Fibroblast of lung (primary cell): ENCODE data around the gene GHR. TPM values are rescaled to one million over a fixed set of nuclear protein-coding genes. Genes with fewer than 3 reads are reported as not detected.
A peak's percentile ranks its signal among the peaks of the same experiment; 100 is the strongest.

ENCODE experiments used
- DNase-seq, 2 donors: peaks; one replicate each; pipeline versions ENCODE4 v3.0.0 to v3.0.0-alpha.2; 2010; ENCODE audit warnings: low read depth in 2 of 2
- H2AFZ ChIP-seq: 2 replicates; pipeline ENCODE4 v1.5.1; 2012; ENCODE audit warnings: low read length, control low read depth, inconsistent platforms
- H3K27ac ChIP-seq: 2 replicates; pipeline ENCODE4 v1.5.1; 2011; ENCODE audit warnings: low read length, control low read depth; ENCODE audit not compliant: insufficient read depth
- H3K27me3 ChIP-seq: 2 replicates; pipeline ENCODE4 v1.5.1; 2011; ENCODE audit warnings: mild to moderate bottlenecking, low read length; ENCODE audit not compliant: control insufficient read depth, insufficient read depth
- H3K36me3 ChIP-seq: 2 replicates; pipeline ENCODE4 v1.5.1; 2011; ENCODE audit warnings: low read length; ENCODE audit not compliant: control insufficient read depth, insufficient read depth
- H3K4me1 ChIP-seq: 2 replicates; pipeline ENCODE4 v1.5.1; 2011; ENCODE audit warnings: low read length; ENCODE audit not compliant: control insufficient read depth, insufficient read depth; ENCODE audit errors: extremely low read depth
- H3K4me2 ChIP-seq: 2 replicates; pipeline ENCODE4 v1.5.1; 2011; ENCODE audit warnings: low read length, control low read depth; ENCODE audit not compliant: insufficient read depth; ENCODE audit errors: extremely low read depth
- H3K4me3 ChIP-seq, 4 experiments: fragments of 200-600 bp in 1 of 4; sonication (generic) in 1 of 4; replicated peaks in 1 of 4; 2 replicates each; pipeline ENCODE4 v1.5.1; 2011 to 2016; ENCODE audit warnings: low read length in 4 of 4, low read depth in 3 of 4, mild to moderate bottlenecking in 3 of 4, control low read depth in 2 of 4, inconsistent platforms in 1 of 4, mixed read lengths in 1 of 4; ENCODE audit not compliant: insufficient read depth in 1 of 4; ENCODE audit errors: control extremely low read depth in 1 of 4
- H3K79me2 ChIP-seq: 2 replicates; pipeline ENCODE4 v1.5.1; 2012; ENCODE audit warnings: mild to moderate bottlenecking, low read length, inconsistent platforms; ENCODE audit not compliant: control insufficient read depth, insufficient read depth
- H3K9ac ChIP-seq: 2 replicates; pipeline ENCODE4 v1.5.1; 2011; ENCODE audit warnings: mild to moderate bottlenecking, low read length, control low read depth; ENCODE audit not compliant: insufficient read depth
- H3K9me3 ChIP-seq: 2 replicates; pipeline ENCODE4 v1.5.1; 2012; ENCODE audit warnings: low read depth, low read length; ENCODE audit not compliant: control insufficient read depth, insufficient read depth
- H4K20me1 ChIP-seq: 2 replicates; pipeline ENCODE4 v1.5.1; 2011; ENCODE audit warnings: low read length; ENCODE audit not compliant: control insufficient read depth, insufficient read depth; ENCODE audit errors: extremely low read depth
- CTCF ChIP-seq, 2 donors: IDR thresholded peaks in 1 of 2; conservative IDR thresholded peaks in 1 of 2; 1 replicate in 1 of 2; 2 replicates in 1 of 2; pipeline ENCODE4 v1.5.1; 2011 to 2012; ENCODE audit warnings: low read length in 2 of 2, control low read depth in 1 of 2, inconsistent platforms in 1 of 2, low read depth in 1 of 2, mild to moderate bottlenecking in 1 of 2
- EZH2 ChIP-seq: IDR thresholded peaks from 2 replicates; pipeline ENCODE4 v1.5.1; 2012; ENCODE audit warnings: low read length, control low read depth, mild to moderate bottlenecking; ENCODE audit errors: missing control alignments
- polyA plus RNA-seq, 2 donors: library from polyadenylated mRNA; depleted of rRNA in 1 of 2; stranded (reverse) in 1 of 2; unstranded in 1 of 2; fragments of >200 nt; gene quantifications; 2 replicates each; pipeline ENCODE4 v1.2.1, GENCODE V29; 2011 to 2012; ENCODE audit warnings: missing spikeins in 1 of 2
- total RNA-seq: library from RNA; depleted of rRNA; stranded (reverse); fragments of >200 nt; gene quantifications from 2 replicates; pipeline ENCODE4 v1.2.1, GENCODE V29; 2014

Gene GHR
- total and polyA plus RNA-seq, 2 donors (not counting 1 experiment from before 2014, with no cell fraction given) = 2.3 to 2.4 TPM

- H3K36me3 ChIP-seq = no peaks in the 10 kb centered on the region
- no peak for TF ChIP-seq CTCF (conservative IDR thresholded peaks at IDR 0.05 in 1 of 2, IDR thresholded peaks at IDR 0.05 in 1 of 2; ENCODE audit: low read depth in 1 of 2, low read length in 2 of 2)
- no peak for TF ChIP-seq EZH2
- H3K4me3 ChIP-seq = no peak overlapping the region
- H4K20me1 ChIP-seq = no peaks in the 10 kb centered on the region
- H3K27ac ChIP-seq = no peak overlapping the region
- H3K4me1 ChIP-seq = no peaks in the 10 kb centered on the region
- no peaks in the 10 kb centered on the region for H3K79me2 ChIP-seq
- H3K4me2 ChIP-seq = no peak overlapping the region
- DNase-seq = no peak
- H2AFZ ChIP-seq = no peak overlapping the region
- H3K27me3 ChIP-seq = no peaks in the 10 kb centered on the region
- no peaks in the 10 kb centered on the region for H3K9me3 ChIP-seq
- no peak overlapping the region for H3K9ac ChIP-seq
Observed at GRCh38 chr5:42381973-42382372, 41.3 kb upstream of the GHR start.

- peak in 1 of 2 donors; percentile 28 for DNase-seq
- no peak overlapping the region for H3K9ac ChIP-seq
Observed at GRCh38 chr5:42387563-42387962, 35.7 kb upstream of the GHR start.

GRCh38 chr5:42390115-42390514 is 33.1 kb upstream of the GHR start:
- no peak overlapping the region for H3K27ac ChIP-seq
- H2AFZ ChIP-seq = no peak overlapping the region
- no peak overlapping the region for H3K4me3 ChIP-seq
- H4K20me1 ChIP-seq = no peaks in the 10 kb centered on the region
- no peaks in the 10 kb centered on the region for H3K36me3 ChIP-seq
- H3K4me2 ChIP-seq = no peak overlapping the region
- H3K27me3 ChIP-seq = no peaks in the 10 kb centered on the region
- H3K9ac ChIP-seq = no peak overlapping the region
- H3K79me2 ChIP-seq = no peaks in the 10 kb centered on the region
- TF ChIP-seq CTCF (conservative IDR thresholded peaks at IDR 0.05 in 1 of 2, IDR thresholded peaks at IDR 0.05 in 1 of 2; ENCODE audit: low read depth in 1 of 2, low read length in 2 of 2) (no peak), EZH2 (no peak)
- no peaks in the 10 kb centered on the region for H3K4me1 ChIP-seq
- H3K9me3 ChIP-seq = no peaks in the 10 kb centered on the region
- no peak for DNase-seq

More at GRCh38 chr5:42387563-42387962, 35.7 kb upstream of the GHR start:
- H3K36me3 ChIP-seq = no peaks in the 10 kb centered on the region
- H3K79me2 ChIP-seq = no peaks in the 10 kb centered on the region
- H3K27me3 ChIP-seq = no peaks in the 10 kb centered on the region
- no peaks in the 10 kb centered on the region for H3K4me1 ChIP-seq
- no peak for TF ChIP-seq CTCF (conservative IDR thresholded peaks at IDR 0.05 in 1 of 2, IDR thresholded peaks at IDR 0.05 in 1 of 2; ENCODE audit: low read depth in 1 of 2, low read length in 2 of 2)
- TF ChIP-seq EZH2 = no peak
- H2AFZ ChIP-seq = no peak overlapping the region
- H4K20me1 ChIP-seq = no peaks in the 10 kb centered on the region
- H3K4me2 ChIP-seq = no peak overlapping the region
- no peak overlapping the region for H3K4me3 ChIP-seq
- no peak overlapping the region for H3K27ac ChIP-seq
- no peaks in the 10 kb centered on the region for H3K9me3 ChIP-seq
